Activated T-helper 2 cell treated with anti-CD3 and anti-CD28 coated beads, Interferon-gamma antibody, Interleukin-2, Interleukin-4, amounts not matched to agents 10 μg/mL and 5 μg/mL and 100 μg/mL, durations not matched to agents 14 hours and 24 hours and 36 hours (primary cell): ENCODE results near the gene CD300LG. TPM values are rescaled to one million over a fixed set of nuclear protein-coding genes. Genes with fewer than 3 reads are reported as not detected.
A peak's percentile ranks its signal among the peaks of the same experiment; 100 is the strongest.

Experiments
- DNase-seq: peaks from one replicate; pipeline ENCODE4 v3.0.0; 2021; ENCODE audit warnings: low spot score
- H3K27ac Mint-ChIP-seq: one replicate; pipeline ENCODE4 v1.8.0; 2021; ENCODE audit warnings: mixed read lengths
- H3K27me3 Mint-ChIP-seq: one replicate; pipeline ENCODE4 v1.8.0; 2021; ENCODE audit warnings: low read depth, mixed read lengths
- H3K36me3 Mint-ChIP-seq: one replicate; pipeline ENCODE4 v1.8.0; 2021; ENCODE audit warnings: low read depth, mixed read lengths
- H3K4me1 Mint-ChIP-seq: one replicate; pipeline ENCODE4 v1.8.0; 2021; ENCODE audit warnings: low read depth, mixed read lengths
- H3K4me3 Mint-ChIP-seq: one replicate; pipeline ENCODE4 v1.8.0; 2021; ENCODE audit warnings: low read depth, mild to moderate bottlenecking, moderate library complexity, mixed read lengths
- H3K9me3 Mint-ChIP-seq: one replicate; pipeline ENCODE4 v1.8.0; 2021; ENCODE audit warnings: mixed read lengths
- intact Hi-C: fragments of 100-400 bp; cut with micrococcal nuclease; formaldehyde crosslinking; loops from one replicate; pipeline ENCODE4 v1.15.1; 2023
- total RNA-seq: library from RNA; stranded (reverse); gene quantifications from 2 replicates; pipeline ENCODE4 v1.2.3, GENCODE V29; 2022

The CD300LG gene
- total RNA-seq, 1 donor from 2014 or later = not detected

- intact Hi-C loops = no loop called here
- peak; percentile 62 for DNase-seq
- no peaks in the 10 kb centered on the region for H3K9me3 Mint-ChIP-seq
- peaks cover 10% of the 10 kb centered on the region for H3K27me3 Mint-ChIP-seq
- no peaks in the 10 kb centered on the region for H3K36me3 Mint-ChIP-seq
- H3K4me3 Mint-ChIP-seq = no peak overlapping the region
- no peak overlapping the region for H3K27ac Mint-ChIP-seq
- peaks cover 2% of the 10 kb centered on the region for H3K4me1 Mint-ChIP-seq
Observed at GRCh38 chr17:43846221-43846712, 709 bp upstream of the CD300LG start.

DNA sequence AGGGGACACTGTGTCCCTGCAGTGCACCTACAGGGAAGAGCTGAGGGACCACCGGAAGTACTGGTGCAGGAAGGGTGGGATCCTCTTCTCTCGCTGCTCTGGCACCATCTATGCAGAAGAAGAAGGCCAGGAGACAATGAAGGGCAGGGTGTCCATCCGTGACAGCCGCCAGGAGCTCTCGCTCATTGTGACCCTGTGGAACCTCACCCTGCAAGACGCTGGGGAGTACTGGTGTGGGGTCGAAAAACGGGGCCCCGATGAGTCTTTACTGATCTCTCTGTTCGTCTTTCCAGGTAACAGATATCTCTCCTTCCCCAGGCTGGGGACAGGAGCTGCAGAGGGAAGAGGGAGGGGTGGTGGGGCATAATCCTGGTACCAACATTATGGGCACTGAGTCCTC lies 1.6 kb downstream of the CD300LG start:
- H3K36me3 Mint-ChIP-seq = no peaks in the 10 kb centered on the region
- DNase-seq = no peak
- intact Hi-C loops = no loop called here
- peaks cover 6% of the 10 kb centered on the region for H3K27me3 Mint-ChIP-seq
- H3K9me3 Mint-ChIP-seq = no peaks in the 10 kb centered on the region
- H3K27ac Mint-ChIP-seq = no peak overlapping the region
- H3K4me1 Mint-ChIP-seq = peaks cover 2% of the 10 kb centered on the region
- no peak overlapping the region for H3K4me3 Mint-ChIP-seq

- DNase-seq = no peak
- H3K27me3 Mint-ChIP-seq = peaks cover 6% of the 10 kb centered on the region
- intact Hi-C loops = no loop called here
Observed at GRCh38 chr17:43849116-43849515, 2.1 kb downstream of the CD300LG start.

DNA sequence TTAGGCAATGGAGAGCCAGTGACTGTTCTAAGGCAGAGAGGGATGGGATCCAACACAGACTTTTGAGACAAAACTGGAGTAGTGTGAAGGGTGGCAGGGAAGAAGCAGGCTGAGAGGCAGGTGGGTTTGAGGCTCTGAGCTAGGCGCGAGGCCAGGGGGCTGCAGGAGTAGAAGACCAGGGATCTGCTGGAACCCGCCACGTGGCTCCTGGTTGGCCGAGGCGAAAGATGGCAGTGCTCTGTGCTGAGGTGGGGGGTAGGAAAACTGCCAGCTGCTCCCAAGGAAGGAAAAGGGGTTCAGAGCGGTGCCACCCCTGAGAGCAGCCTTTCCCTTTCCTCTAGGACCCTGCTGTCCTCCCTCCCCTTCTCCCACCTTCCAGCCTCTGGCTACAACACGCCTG lies 5.6 kb downstream of the CD300LG start:
- DNase-seq = no peak
- H3K4me3 Mint-ChIP-seq = no peak overlapping the region
- H3K4me1 Mint-ChIP-seq = no peaks in the 10 kb centered on the region
- no peak overlapping the region for H3K27ac Mint-ChIP-seq
- intact Hi-C loops = no loop called here
- no peaks in the 10 kb centered on the region for H3K9me3 Mint-ChIP-seq
- H3K36me3 Mint-ChIP-seq = no peaks in the 10 kb centered on the region
- peaks cover 2% of the 10 kb centered on the region for H3K27me3 Mint-ChIP-seq

More at GRCh38 chr17:43849116-43849515, 2.1 kb downstream of the CD300LG start:
- H3K9me3 Mint-ChIP-seq = no peaks in the 10 kb centered on the region
- H3K36me3 Mint-ChIP-seq = no peaks in the 10 kb centered on the region
- no peak overlapping the region for H3K4me3 Mint-ChIP-seq
- H3K27ac Mint-ChIP-seq = no peak overlapping the region
- H3K4me1 Mint-ChIP-seq = peaks cover 2% of the 10 kb centered on the region

- DNase-seq = no peak
- Mint-ChIP-seq H3K4me1 (no peaks in the 10 kb centered on the region), H3K27me3 (no peaks in the 10 kb centered on the region), H3K9me3 (no peaks in the 10 kb centered on the region), H3K36me3 (no peaks in the 10 kb centered on the region), H3K27ac (no peak overlapping the region), H3K4me3 (no peak overlapping the region)
- intact Hi-C loops = no loop called here
Observed at GRCh38 chr17:43853546-43853945, 6.6 kb downstream of the CD300LG start.

DNA sequence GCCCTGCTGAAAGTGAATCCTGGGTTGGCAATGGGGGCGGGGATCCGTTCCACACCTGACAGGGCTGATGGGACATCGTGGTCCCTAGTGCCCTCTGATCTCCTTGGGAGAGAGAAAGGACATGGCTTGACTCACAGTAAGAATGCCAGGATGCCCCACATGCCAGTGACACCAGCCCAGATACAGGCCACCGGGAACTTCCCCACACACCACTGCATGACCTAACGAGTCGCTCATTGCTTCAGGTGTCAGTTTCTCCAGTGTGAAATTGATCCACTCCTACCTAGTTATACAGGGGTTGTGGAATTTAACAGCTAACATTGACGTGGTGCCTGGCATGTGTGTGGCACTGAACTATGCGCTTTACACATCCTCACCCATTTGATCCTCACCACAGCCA lies 7.5 kb downstream of the CD300LG start:
- H3K27ac Mint-ChIP-seq = no peak overlapping the region
- no peaks in the 10 kb centered on the region for H3K27me3 Mint-ChIP-seq
- H3K36me3 Mint-ChIP-seq = no peaks in the 10 kb centered on the region
- intact Hi-C loops = no loop called here
- H3K4me1 Mint-ChIP-seq = no peaks in the 10 kb centered on the region
- H3K9me3 Mint-ChIP-seq = no peaks in the 10 kb centered on the region
- H3K4me3 Mint-ChIP-seq = no peak overlapping the region
- DNase-seq = no peak

DNA sequence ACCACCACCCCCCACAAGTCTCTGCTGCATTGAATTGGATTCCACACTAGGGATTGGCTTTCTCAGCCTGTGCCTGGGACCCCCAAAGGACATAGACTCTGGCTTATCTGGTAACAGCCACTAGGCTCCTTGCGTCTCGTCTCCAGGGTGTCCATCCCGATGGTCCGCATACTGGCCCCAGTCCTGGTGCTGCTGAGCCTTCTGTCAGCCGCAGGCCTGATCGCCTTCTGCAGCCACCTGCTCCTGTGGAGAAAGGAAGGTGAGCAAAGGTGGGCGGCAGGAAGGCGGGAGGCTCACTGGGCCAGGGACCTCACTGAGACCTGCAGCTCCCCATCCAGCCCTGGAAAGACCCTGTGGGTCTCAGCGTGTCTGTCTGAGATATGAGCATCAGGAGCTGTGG lies 8.1 kb downstream of the CD300LG start:
- no peak overlapping the region for H3K4me3 Mint-ChIP-seq
- intact Hi-C loops = no loop called here
- H3K4me1 Mint-ChIP-seq = no peaks in the 10 kb centered on the region

GRCh38 chr17:43856141-43856540 lies 9.2 kb downstream of the CD300LG start:
- no peak overlapping the region for H3K27ac Mint-ChIP-seq
- no peak overlapping the region for H3K4me3 Mint-ChIP-seq
- no peaks in the 10 kb centered on the region for H3K9me3 Mint-ChIP-seq
- no peaks in the 10 kb centered on the region for H3K36me3 Mint-ChIP-seq
- intact Hi-C loops = no loop called here
- H3K4me1 Mint-ChIP-seq = no peaks in the 10 kb centered on the region
- H3K27me3 Mint-ChIP-seq = no peaks in the 10 kb centered on the region
- no peak for DNase-seq

More for the DNA sequence above, 8.1 kb downstream of the CD300LG start:
- no peak for DNase-seq
- Mint-ChIP-seq H3K9me3 (no peaks in the 10 kb centered on the region), H3K27ac (no peak overlapping the region), H3K27me3 (no peaks in the 10 kb centered on the region), H3K36me3 (no peaks in the 10 kb centered on the region)

DNA sequence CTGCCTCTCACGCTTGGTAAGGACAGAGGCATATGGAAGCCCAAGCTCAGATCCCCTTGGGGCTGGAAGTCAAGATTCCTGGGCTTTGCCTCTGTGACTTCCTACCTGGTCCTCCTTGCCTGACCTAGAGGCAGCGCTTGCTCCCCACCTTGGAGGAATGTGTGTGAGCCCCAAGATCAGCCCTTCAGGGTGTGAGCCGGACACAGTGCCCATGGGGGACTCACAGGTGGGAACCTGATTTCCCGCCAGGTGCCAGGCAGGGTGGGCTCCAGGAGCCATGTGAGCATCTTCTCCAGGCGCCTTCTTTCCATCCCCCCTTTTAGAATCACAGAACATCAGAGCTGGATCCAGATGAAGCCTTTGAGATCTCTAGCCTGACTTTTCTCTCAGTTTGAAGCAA lies 10.2 kb downstream of the CD300LG start:
- no peaks in the 10 kb centered on the region for H3K4me1 Mint-ChIP-seq
- no peak overlapping the region for H3K4me3 Mint-ChIP-seq
- intact Hi-C loops = no loop called here
- no peaks in the 10 kb centered on the region for H3K9me3 Mint-ChIP-seq
- H3K27ac Mint-ChIP-seq = no peak overlapping the region
- DNase-seq = no peak
- no peaks in the 10 kb centered on the region for H3K27me3 Mint-ChIP-seq
- H3K36me3 Mint-ChIP-seq = no peaks in the 10 kb centered on the region

DNA sequence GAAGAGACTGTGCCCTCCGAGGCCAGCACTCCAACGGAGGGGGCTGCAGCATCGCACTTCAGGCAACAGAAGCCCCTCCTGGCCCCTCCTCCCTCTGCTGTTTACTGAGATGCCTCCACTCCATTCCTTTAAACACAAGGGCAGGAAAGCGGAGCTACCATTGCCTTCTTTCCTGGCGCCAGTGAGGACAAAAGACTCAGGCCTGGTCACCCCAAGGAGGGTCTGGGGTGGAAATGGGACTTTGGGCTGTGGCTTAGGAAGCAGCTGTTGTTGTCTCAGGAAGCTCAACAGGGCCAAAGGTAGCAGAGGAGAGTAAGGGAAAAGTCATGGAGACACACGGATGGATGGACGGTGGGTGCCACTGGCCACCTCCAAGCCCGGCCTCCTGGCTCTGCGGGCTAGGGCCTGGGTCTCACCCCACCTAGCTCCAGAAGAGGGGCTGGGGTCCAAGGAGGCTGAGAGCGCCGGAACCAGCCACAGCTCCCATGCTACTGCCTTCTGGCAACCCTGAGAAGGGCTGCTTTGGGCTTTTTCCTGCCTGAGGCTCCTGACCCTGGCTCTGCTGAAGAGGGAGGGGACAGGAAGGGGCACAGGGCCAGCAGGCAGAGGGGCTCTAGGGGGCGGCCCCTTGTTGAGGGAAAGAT lies 11.1 kb downstream of the CD300LG start:
- DNase-seq = no peak
- H3K27me3 Mint-ChIP-seq = peaks cover 3% of the 10 kb centered on the region
- intact Hi-C loops = no loop called here
- H3K36me3 Mint-ChIP-seq = no peaks in the 10 kb centered on the region
- H3K27ac Mint-ChIP-seq = no peak overlapping the region
- no peaks in the 10 kb centered on the region for H3K9me3 Mint-ChIP-seq
- H3K4me1 Mint-ChIP-seq = no peaks in the 10 kb centered on the region
- H3K4me3 Mint-ChIP-seq = no peak overlapping the region

GRCh38 chr17:43860077-43860725 lies 13.2 kb downstream of the CD300LG start:
- H3K36me3 Mint-ChIP-seq = no peaks in the 10 kb centered on the region
- peaks cover 6% of the 10 kb centered on the region for H3K27me3 Mint-ChIP-seq
- H3K4me1 Mint-ChIP-seq = no peaks in the 10 kb centered on the region
- no peak overlapping the region for H3K27ac Mint-ChIP-seq
- no peak overlapping the region for H3K4me3 Mint-ChIP-seq
- H3K9me3 Mint-ChIP-seq = no peaks in the 10 kb centered on the region
- intact Hi-C loops = no loop called here
- DNase-seq = no peak

- Mint-ChIP-seq H3K27ac (no peak overlapping the region), H3K4me3 (no peak overlapping the region), H3K36me3 (no peaks in the 10 kb centered on the region), H3K4me1 (no peaks in the 10 kb centered on the region), H3K27me3 (peaks cover 6% of the 10 kb centered on the region), H3K9me3 (no peaks in the 10 kb centered on the region)
- no peak for DNase-seq
- intact Hi-C loops = no loop called here
Observed at GRCh38 chr17:43860927-43861622, 14.1 kb downstream of the CD300LG start.

- no peak overlapping the region for H3K27ac Mint-ChIP-seq
- H3K27me3 Mint-ChIP-seq = peaks cover 9% of the 10 kb centered on the region
- no peaks in the 10 kb centered on the region for H3K9me3 Mint-ChIP-seq
- H3K36me3 Mint-ChIP-seq = no peaks in the 10 kb centered on the region
- no peak overlapping the region for H3K4me3 Mint-ChIP-seq
- intact Hi-C loops = no loop called here
- no peak for DNase-seq
- no peaks in the 10 kb centered on the region for H3K4me1 Mint-ChIP-seq
Observed at GRCh38 chr17:43861960-43862359, 15.0 kb downstream of the CD300LG start.
